GM18951 (cell line): Measurements from ENCODE around the gene IP6K1.

Experiments
- POLR2A ChIP-seq: IDR thresholded peaks from 4 replicates; pipeline ENCODE4 v1.6.1; 2011; ENCODE audit warnings: mild to moderate bottlenecking; ENCODE audit not compliant: insufficient read length, insufficient read depth; ENCODE audit errors: extremely low read depth
- in situ Hi-C: fragments of 300-500 bp; cut with MboI; formaldehyde crosslinking; loops from one replicate; pipeline ENCODE4 v1.12.0; 2022; ENCODE audit warnings: low sequenced_read_pairs, mixed read lengths, inconsistent platforms; ENCODE audit not compliant: unreplicated experiment

The IP6K1 gene

GRCh38 chr3:49803465-49804140 is 17.3 kb upstream of the IP6K1 start:
- in situ Hi-C loops: no loop called here

GRCh38 chr3:49802719-49803464 is 16.6 kb upstream of the IP6K1 start, which contains the start of gene INKA1:
Gene INKA1, plus strand, starts transcription at chr3:49803261. Its CDS starts 132 bp downstream, at chr3:49803393.
- peak; percentile 60 for TF ChIP-seq POLR2A
- in situ Hi-C loops: no loop called here

More at GRCh38 chr3:49803465-49804140, 17.3 kb upstream of the IP6K1 start:
- peak; percentile 6 for TF ChIP-seq POLR2A

DNA sequence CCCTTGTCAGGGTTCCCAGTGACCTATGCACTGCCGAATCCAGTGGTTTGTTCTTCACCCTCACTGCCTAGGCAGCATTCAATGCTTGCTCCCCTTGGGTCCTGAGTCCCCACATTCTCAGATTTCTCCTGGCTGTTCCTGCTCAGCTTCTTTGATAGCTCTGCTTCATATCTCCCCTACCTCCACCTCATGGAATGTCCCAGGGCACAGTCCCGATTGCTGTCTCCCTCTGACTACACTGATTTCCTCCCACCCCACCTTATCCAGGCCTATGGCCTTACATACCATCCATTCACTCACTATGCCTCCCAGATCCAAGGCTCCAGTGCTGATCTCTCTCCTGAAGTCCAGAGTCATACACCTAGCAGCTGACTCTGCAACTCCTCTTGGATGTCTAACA is 14.8 kb upstream of the IP6K1 start:
- no peak for TF ChIP-seq POLR2A
- in situ Hi-C loops: no loop called here

- no peak for TF ChIP-seq POLR2A
- in situ Hi-C loops: no loop called here
Observed at GRCh38 chr3:49799761-49800160, 13.4 kb upstream of the IP6K1 start, which contains the start of gene CDHR4. Gene CDHR4, minus strand, starts transcription at chr3:49799873. Its CDS starts 61 bp downstream, at chr3:49799812.

DNA sequence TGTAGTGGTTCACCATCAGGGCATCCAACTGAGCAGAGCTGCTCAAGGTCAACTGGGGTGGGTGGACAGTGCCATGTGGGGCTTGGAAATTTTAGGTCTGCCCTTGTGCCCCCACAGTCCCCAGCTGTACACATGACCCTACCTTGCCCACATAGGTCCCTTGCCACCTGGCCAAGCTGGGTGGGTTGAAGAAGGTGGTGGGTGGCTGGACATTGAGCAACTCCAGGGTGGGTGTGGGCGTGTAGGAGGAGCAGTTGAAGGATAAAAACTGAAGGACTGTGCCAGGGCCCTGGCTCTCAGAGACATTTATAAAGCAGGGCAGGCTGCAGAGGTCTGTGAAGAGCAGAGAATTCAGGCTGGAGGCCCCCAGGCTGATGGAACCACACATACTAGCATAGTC is 12.8 kb upstream of the IP6K1 start:
- in situ Hi-C loops: no loop called here
- TF ChIP-seq POLR2A: no peak

DNA sequence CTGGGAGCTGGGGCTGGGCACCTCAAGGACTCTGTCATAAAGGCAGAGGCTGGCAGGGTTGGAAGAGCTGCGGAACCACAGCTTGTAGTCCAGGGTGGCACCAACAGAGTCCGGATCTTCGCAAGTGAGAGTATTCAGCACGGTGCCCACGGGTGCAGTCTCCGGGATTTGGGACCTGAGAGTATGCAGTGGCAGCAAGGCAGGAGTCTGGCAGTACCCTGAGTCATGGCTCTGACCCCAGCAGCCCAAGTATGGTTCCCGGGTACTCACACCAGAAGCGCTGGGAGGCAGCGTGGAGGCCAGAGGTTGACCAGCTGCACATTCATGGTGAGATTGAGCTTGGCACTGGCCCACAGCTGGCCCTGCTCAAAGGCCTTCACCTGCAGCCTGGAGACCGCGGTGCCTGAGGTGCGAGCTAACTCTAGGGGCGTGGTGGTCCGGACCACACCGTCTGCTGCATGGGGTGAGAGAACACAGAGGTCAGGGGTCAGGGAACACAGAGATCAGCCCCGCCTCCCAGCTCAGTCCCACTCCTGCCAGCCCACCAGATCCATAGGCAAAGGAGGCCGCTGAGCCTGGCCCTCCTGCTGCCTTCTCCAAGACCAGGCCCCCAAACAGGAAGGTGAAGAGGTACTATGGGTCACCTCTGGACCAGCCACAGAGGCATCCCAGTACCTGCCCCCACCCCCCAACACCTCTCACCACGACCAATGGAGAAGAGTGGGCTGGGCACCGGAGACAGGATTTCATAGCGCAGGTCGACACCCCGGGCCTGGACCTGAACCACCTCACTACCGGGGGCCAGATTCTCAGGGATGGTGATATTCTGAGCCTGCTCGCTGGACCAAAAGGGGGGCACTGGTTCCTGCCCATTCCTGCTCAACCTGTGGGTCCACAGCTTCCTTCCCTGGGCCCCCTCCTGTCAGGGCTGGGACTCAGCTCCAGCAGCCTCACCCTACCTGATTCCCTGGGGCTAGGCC is 8.9 kb upstream of the IP6K1 start:
- in situ Hi-C loops: no loop called here

DNA sequence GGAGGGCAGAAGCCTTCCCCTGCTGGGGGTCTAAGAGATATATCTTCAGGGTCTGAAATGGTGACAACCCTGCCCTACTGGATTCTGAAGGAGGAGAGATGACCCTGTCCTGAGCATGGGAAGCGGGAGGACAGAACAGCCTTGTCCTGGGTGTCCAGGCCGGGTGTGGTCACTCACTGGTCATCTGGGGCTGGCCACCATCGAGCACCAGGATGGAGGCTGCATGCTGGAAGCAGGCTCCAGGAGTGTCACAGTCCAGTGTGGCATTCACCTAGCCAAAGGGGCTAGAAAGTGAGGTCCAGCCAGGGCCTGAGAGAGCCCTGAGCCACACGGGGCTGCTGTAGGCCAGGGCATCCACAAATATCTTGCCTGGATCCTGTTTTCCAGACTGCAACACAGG is 8.1 kb upstream of the IP6K1 start:
- TF ChIP-seq POLR2A: no peak
- in situ Hi-C loops: no loop called here

More for the DNA sequence above, 8.9 kb upstream of the IP6K1 start:
- no peak for TF ChIP-seq POLR2A

DNA sequence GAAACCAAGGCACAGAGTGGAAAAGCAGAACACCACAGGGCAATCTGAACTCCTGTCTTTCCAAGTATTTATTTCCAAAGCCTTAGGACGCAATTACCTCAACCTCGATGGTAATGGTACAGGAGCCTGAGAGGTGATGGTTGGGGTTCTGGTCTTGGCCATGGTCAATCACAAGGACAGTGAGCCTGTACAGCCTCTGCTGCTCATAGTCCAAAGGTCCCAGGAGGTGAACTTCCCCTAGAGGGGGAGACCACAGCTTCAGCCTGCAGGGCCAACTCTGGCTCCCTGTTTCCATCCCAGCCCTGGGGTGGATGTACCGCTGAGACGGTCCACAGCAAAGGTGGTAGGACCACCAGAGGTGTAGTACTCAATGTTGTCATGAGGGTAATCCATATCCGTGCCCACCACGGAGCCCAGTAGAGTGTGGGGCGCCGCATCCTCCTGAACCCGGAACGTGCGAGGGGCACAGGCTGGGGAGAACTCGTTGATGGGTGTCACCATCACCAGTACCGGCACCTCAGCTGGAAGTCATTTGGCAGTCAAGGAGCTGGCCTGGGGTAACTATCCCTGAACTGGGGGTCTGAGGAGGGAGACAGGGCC is 7.2 kb upstream of the IP6K1 start:
- TF ChIP-seq POLR2A: no peak
- in situ Hi-C loops: no loop called here

GRCh38 chr3:49792371-49793150 is 6.2 kb upstream of the IP6K1 start:
- TF ChIP-seq POLR2A: no peak
- in situ Hi-C loops: no loop called here

DNA sequence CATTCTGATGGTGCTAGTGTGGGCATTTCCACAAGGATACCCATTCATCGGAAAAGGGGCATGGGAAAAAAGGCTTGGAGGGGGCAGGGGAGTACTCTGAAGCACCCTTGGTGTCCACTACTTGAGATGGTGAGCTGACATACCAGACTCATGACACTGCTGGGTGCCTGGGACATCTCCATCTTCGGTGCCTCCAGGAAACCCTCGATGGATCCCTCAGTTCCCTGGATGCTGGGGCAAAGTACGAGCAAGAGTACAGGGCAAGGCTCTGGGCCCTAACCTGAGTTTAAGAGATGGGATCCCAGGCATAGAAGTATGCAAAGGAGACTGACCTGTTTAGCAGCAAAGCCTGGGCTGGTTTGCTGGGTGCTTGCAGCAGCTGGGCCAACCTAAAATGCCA is 5.2 kb upstream of the IP6K1 start:
- in situ Hi-C loops: no loop called here
- no peak for TF ChIP-seq POLR2A

GRCh38 chr3:49790626-49791411 is 4.5 kb upstream of the IP6K1 start:
- no peak for TF ChIP-seq POLR2A
- in situ Hi-C loops: no loop called here
